Testis (tissue), 5 donors: ENCODE data around the gene POTEM. TPM values are rescaled to one million over a fixed set of nuclear protein-coding genes. Genes with fewer than 3 reads are reported as not detected.
"Not testable (repeated sequence)": the region's sequence is repeated elsewhere in the genome, so short reads cannot be mapped to it uniquely, and the experiment has no call there.

ENCODE experiments used
- DNase-seq: peaks from one replicate; pipeline ENCODE4 v3.0.0-alpha.2; 2019
- H3K27ac ChIP-seq, 2 donors: fragments of 200-600 bp; sonication (generic); one replicate each; pipeline ENCODE4 v1.5.1; 2019
- H3K27me3 ChIP-seq: fragments of 200-600 bp; sonication (generic); one replicate; pipeline ENCODE4 v1.5.1; 2019
- H3K36me3 ChIP-seq: fragments of 200-600 bp; sonication (generic); one replicate; pipeline ENCODE4 v1.5.1; 2017; ENCODE audit warnings: low read depth; ENCODE audit errors: missing control alignments
- H3K4me1 ChIP-seq: fragments of 200-600 bp; sonication (generic); one replicate; pipeline ENCODE4 v1.5.1; 2019
- H3K4me3 ChIP-seq, 2 donors: fragments of 200-600 bp; sonication (generic); one replicate each; pipeline ENCODE4 v1.5.1; 2017 to 2019
- H3K9me3 ChIP-seq: fragments of 200-600 bp; sonication (generic); one replicate; pipeline ENCODE4 v1.5.1; 2017
- WGBS, 2 donors: methylation state at CpG; one replicate each; pipeline ENCODE4 v1.1.5; 2018; 5-methylcytosine and 5-hydroxymethylcytosine counted together
- intact Hi-C: fragments of 100-400 bp; cut with DNase I; formaldehyde crosslinking; loops from one replicate; pipeline ENCODE4 v1.15.1; 2023; ENCODE audit warnings: low total_unique reads
- long read RNA-seq, 2 donors: transcript quantifications; one replicate each; lab custom pipeline, GENCODE V29; 2026
- polyA plus RNA-seq: library from polyadenylated mRNA; stranded (reverse); fragments of 350-450 nt; fragmentation: Illumina TruSeq; extraction: RNeasy Lipid Tissue Mini Kit (QIAGEN cat#74804); gene quantifications from one replicate; pipeline ENCODE4 v1.2.3, GENCODE V29; 2014; ENCODE audit warnings: low read depth, low replicate concordance; ENCODE audit not compliant: insufficient read depth
- total RNA-seq, 2 donors: library from RNA; depleted of rRNA; stranded (reverse); fragments of >200 nt; gene quantifications; one replicate each; pipeline ENCODE4 v1.2.3, GENCODE V29; 2016

The POTEM gene
- total RNA-seq (10 to 100 TPM; 45.0 to 67.0 TPM), polyA plus RNA-seq (0.54 TPM)
- long read RNA-seq, donor 1, result 0 reads
- long read RNA-seq, donor 2, result 0 reads

- intact Hi-C loops, DNase-seq, H3K9me3 ChIP-seq, H3K27ac ChIP-seq, H3K4me1 ChIP-seq, H3K36me3 ChIP-seq, H3K4me3 ChIP-seq, H3K27me3 ChIP-seq: not testable (repeated sequence)
- no CpG with 5 or more reads among the region's 13 CpGs for WGBS, 2 donors
These were observed at the start of gene POTEM for GRCh38 chr14:18967134-18967533. Gene POTEM, plus strand, starts transcription at chr14:18967434. Its CDS starts 52 bp downstream, at chr14:18967486.

GRCh38 chr14:18918345-18918744, 48.9 kb upstream of the POTEM start:
- WGBS, 2 donors, result 51 to 65% methylated on average over 6 of the region's 8 CpGs

DNA sequence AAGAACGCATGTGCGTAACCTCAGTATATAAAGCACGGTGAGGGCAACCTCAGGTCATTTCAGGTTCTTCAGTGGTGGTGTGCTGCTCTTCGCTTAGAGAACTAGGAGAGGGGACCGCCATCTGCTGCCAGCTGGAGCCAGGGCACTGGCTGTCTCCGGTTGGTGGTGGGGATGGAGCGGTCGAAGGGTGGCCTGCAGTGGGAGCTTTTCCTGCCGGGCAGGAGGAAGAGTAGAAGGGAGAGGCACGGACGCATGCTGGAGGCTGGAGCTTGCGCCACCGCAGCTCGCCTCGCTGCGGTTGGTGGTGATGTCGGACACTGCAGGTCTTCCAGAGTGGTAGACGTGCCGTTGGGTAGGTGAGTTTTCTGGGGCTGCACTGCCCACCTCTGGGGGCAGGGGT, 47.2 kb upstream of the POTEM start:
- H3K9me3 ChIP-seq, H3K36me3 ChIP-seq, H3K27me3 ChIP-seq, DNase-seq, intact Hi-C loops, H3K27ac ChIP-seq, H3K4me1 ChIP-seq, H3K4me3 ChIP-seq: not testable (repeated sequence)
- WGBS, 2 donors, result 64% methylated on average over 6 of the region's 19 CpGs; no CpG with 5 or more reads in 1 of the 2 donors

More at GRCh38 chr14:18918345-18918744, 48.9 kb upstream of the POTEM start:
- H3K36me3 ChIP-seq, H3K4me1 ChIP-seq, H3K27me3 ChIP-seq, H3K4me3 ChIP-seq, H3K27ac ChIP-seq, intact Hi-C loops, DNase-seq, H3K9me3 ChIP-seq: not testable (repeated sequence)

GRCh38 chr14:18921055-18921701, 46.1 kb upstream of the POTEM start:
- DNase-seq, intact Hi-C loops, H3K36me3 ChIP-seq, H3K4me1 ChIP-seq, H3K4me3 ChIP-seq, H3K27me3 ChIP-seq, H3K27ac ChIP-seq, H3K9me3 ChIP-seq: not testable (repeated sequence)
- 60% methylated on average over 2 of the region's 5 CpGs; no CpG with 5 or more reads in 1 of the 2 donors for WGBS, 2 donors

DNA sequence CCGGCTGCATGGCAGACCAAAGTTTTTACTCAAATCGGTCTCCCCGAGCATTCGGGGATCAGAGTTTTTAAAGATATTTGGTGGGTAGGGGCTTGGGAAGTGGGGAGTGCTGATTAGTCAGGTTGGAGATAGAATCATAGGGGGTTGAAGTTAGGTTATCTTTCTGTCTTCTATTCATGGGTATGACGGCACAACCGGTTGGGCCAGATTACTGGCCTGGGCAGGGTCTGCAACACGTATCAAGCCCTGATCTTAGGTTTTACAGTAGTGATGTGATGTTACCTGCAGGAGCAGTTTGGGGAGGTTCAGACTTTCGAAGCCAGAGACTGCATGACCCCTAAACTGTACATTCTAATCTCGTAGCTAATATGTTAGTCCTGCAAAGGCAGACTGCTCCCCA, 30.4 kb upstream of the POTEM start:
- H3K36me3 ChIP-seq, H3K27ac ChIP-seq, H3K4me1 ChIP-seq, H3K27me3 ChIP-seq, H3K9me3 ChIP-seq, intact Hi-C loops, DNase-seq, H3K4me3 ChIP-seq: not testable (repeated sequence)
- 85% methylated on average over 4 of the region's 9 CpGs; no CpG with 5 or more reads in 1 of the 2 donors for WGBS, 2 donors

DNA sequence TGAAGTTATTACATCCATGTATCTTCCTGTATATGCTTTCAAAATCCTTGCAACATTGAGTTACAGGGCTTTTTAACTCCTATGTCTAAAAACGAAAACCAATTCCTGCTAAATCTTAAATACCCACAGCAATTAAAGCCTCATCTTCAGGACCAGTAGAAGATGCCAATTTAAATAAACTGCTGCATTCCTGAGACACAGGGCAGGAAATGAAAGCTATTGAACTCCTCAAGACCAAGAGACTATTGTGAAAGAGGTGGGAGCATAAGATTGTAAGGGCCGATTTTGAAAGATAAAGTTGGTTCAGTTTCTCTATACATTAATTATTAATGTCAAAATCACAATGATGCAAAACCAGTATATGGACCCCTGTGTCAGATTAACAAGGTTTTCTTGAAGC, 28.5 kb upstream of the POTEM start:
- H3K4me1 ChIP-seq, DNase-seq, H3K27me3 ChIP-seq, intact Hi-C loops, H3K36me3 ChIP-seq, H3K9me3 ChIP-seq, H3K27ac ChIP-seq, H3K4me3 ChIP-seq: not testable (repeated sequence)
- no CpG with 5 or more reads among the region's 2 CpGs for WGBS, 2 donors

GRCh38 chr14:18949939-18950338, 17.3 kb upstream of the POTEM start:
- H3K9me3 ChIP-seq, H3K36me3 ChIP-seq, H3K27ac ChIP-seq, H3K27me3 ChIP-seq, H3K4me3 ChIP-seq, intact Hi-C loops, H3K4me1 ChIP-seq: not testable (repeated sequence)
- peak; percentile 12 for DNase-seq
- 50 to 51% methylated on average over 2 to 3 of the region's 6 CpGs for WGBS, 2 donors

- 79 to 86% methylated on average over 9 of the region's 9 CpGs for WGBS, 2 donors
- H3K27me3 ChIP-seq, H3K4me3 ChIP-seq, H3K4me1 ChIP-seq, intact Hi-C loops, H3K36me3 ChIP-seq, H3K9me3 ChIP-seq, H3K27ac ChIP-seq: not testable (repeated sequence)
- DNase-seq, result peak; percentile 14
These were observed 14.1 kb upstream of the POTEM start for GRCh38 chr14:18953085-18953484.

- DNase-seq, H3K4me1 ChIP-seq, H3K4me3 ChIP-seq, H3K9me3 ChIP-seq, intact Hi-C loops, H3K36me3 ChIP-seq, H3K27me3 ChIP-seq, H3K27ac ChIP-seq: not testable (repeated sequence)
- WGBS, 2 donors, result 60 to 78% methylated on average over 1 to 6 of the region's 6 CpGs
These were observed 11.4 kb upstream of the POTEM start for GRCh38 chr14:18955816-18956215.

DNA sequence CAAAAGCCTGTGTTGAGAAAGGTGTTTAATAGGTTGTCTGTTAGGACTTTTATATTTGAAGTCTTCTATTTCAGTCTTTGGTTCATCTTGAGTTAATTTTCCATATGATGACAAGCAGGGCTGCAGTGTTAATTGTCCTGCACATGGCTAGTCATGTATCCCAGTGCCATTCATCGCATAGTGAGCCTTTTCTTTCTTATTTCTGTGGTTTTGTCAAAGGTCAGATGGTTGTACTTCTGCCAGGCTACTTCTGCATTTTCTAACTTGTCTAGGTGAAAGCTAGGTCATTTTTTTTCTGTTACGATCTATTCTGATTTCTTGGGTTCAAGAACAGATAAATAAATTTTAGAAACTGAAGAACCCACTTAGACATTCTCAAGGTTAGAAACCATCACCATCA, 5.7 kb upstream of the POTEM start:
- DNase-seq, H3K4me1 ChIP-seq, H3K9me3 ChIP-seq, H3K27me3 ChIP-seq, H3K36me3 ChIP-seq, H3K27ac ChIP-seq, intact Hi-C loops, H3K4me3 ChIP-seq: not testable (repeated sequence)
- 35% methylated on average over 1 of the region's 2 CpGs; no CpG with 5 or more reads in 1 of the 2 donors for WGBS, 2 donors

- no CpG with 5 or more reads among the region's 6 CpGs for WGBS, 2 donors
- H3K27ac ChIP-seq, H3K4me3 ChIP-seq, intact Hi-C loops, H3K9me3 ChIP-seq, H3K27me3 ChIP-seq, H3K36me3 ChIP-seq, DNase-seq, H3K4me1 ChIP-seq: not testable (repeated sequence)
These were observed 5.1 kb upstream of the POTEM start for GRCh38 chr14:18962143-18962542.

DNA sequence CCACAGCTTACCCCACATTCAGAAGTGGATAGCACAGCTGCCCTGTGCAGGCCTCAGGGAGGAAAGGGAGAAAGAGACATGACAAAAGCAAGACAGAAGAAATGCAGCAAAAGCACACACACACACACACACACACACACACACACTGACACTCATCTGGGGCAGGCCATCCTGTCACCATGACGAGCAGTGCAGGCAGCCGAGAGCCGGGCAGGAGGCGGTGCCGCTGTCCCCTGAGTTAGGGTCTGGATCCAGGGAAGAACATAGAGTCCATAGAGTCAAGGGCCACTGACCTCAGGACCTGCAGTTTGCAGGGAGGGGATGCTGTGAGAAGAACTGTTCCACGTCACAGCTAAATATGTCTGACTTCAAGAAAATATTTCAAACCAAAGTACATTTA, 4.0 kb upstream of the POTEM start:
- H3K27ac ChIP-seq, H3K4me1 ChIP-seq, H3K4me3 ChIP-seq, H3K27me3 ChIP-seq, H3K9me3 ChIP-seq, H3K36me3 ChIP-seq, intact Hi-C loops, DNase-seq: not testable (repeated sequence)
- WGBS, 2 donors, result 88 to 92% methylated on average over 1 to 6 of the region's 6 CpGs
